Activated naive CD4-positive, alpha-beta T cell treated with Interleukin-2 at 50 U/mL for 16 hours (primary cell): Measurements from ENCODE around the gene ESRRG.

Experiments
- DNase-seq: peaks from one replicate; pipeline ENCODE4 v3.0.0-alpha.2; 2020

Gene ESRRG

DNA sequence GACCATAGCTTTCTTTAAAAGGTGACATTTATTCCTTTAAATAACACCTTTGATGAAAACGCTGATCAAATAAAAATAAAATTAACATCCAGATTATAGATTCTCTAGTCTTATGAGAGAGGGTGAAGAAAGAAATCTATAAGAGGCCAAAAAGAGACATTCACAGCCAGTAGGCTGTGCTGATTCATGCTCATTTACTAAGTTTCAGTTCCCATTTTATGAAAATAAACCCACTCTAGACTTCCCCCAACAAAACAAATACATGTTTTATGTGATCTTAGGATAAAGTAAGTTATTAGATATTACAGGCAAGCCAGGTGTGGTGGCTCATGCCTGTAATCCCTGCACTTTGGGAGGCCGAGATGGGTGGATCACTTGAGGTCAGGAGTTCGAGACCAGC lies 21.1 kb downstream of the ESRRG start:
- DNase-seq, result no peak

DNA sequence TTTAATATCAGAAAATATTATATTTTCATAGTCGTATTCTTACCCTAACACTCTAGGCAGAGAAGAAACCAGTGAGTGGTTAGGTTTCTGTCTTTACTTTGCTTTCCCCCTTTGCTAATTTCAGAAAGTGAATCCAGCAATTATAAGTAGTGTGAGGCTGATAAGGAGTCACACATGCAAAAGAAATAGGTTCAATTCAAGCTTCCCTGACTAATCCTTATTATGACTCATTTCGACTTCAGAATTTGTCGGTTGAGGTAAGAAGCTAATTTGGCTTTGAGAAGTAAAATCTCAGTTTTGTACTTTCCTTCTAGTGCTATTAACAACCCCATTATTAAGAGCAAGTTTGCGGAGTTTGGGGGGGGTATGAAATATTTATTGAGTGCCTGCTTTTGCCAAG lies 22.4 kb downstream of the ESRRG start:
- DNase-seq, result no peak

DNA sequence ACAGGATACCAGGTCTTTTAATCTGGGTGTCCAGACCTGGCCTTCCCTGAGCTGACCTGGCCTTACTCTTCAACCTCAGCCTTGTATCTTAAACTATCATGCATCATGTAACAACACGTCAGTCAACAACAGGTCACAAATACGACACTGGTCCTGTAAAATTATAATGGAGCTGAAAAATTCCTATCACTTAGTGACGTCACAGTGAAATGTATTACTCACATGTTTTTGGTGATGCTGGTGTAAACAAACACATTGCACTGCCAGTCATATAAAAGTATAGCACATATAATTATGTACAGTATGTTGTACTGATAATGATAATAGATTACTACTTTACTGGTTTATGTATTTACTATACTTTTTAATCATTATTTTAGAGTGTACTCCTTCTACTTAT lies 31.5 kb downstream of the ESRRG start:
- no peak for DNase-seq

DNA sequence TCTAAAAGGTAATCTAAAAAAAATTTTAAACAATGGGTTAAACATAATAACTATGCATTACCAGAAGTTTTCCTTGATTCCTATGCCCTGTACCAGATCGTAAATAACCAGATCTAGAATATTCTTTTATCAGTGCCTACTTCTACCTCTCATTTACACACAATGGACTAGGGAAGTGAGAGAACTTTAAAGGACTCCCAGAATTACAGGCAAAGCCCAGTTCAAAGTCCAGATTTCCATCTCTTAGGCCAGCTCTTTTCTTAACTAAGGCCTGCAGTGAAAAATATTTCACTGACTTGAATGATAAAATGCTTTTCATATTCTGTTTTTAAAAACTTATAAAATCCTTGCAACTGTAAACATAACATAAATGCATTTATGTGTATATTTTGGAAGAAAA lies 32.6 kb downstream of the ESRRG start:
- DNase-seq, result no peak

DNA sequence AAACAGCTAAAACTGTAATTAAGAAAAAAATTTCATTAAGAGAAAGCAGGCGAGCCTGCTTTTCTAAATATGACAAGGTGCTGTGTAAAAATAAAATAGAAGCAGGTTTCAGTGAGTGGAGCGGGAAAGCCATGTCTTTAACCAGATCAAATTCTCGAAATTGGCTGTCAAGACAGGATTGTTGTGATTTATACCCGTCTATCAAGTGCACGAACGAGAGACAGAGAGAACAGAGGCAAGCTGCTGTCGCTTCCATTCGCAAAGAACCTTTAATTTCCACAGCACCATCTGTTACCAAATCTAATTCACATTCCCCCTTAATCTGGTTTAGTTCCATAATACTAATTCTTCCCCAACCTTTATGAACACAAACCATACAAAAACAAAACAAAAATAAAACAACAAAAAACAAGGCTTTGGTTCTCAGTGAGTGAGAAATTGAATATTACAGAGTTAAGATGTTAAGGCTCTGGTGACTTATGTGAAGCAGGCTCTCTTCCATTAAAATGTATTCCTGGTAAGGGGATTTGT lies 35.0 kb downstream of the ESRRG start:
- no peak for DNase-seq

DNA sequence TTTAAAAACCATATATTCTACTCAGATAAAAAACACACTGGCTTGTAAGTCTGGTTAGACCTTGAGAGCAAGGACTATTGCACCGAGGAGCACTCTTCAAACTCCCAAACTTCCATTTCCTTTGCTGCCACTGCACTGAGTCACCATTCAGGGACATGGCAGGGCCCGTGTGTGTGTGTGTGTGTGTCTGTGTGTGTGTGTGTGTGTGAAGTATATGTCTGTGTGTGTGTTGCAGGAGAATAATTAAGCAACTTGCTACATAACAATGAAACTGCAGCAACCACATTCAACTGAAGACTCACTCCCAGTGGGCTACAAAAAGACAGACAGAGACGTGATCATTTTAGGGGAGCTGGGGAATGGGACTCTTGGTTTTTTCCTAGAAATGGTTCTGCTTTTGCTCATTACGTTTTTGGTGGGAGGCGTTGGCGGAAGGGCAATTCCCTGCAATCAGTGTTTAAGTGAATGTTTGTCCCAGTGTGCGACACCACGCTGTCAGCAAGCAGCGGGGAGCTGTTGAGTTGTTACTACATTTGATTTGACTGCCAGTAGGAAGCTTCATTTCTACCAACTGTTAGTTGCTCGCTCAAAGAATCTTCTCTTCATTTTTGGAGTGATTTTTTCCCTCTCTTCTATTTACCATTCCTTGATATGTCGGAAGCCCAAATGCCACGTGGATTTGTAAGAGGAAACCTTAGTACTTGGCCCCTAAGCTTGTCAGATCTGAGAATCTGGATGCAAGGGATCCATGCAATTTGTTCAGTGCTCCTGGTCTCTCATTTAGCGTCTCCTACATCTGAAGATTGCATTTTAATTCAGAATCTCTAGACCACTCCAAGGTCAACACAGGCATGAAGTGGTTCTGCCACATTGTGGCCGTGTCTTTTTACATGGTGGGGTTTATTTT lies 36.1 kb downstream of the ESRRG start:
- no peak for DNase-seq

DNA sequence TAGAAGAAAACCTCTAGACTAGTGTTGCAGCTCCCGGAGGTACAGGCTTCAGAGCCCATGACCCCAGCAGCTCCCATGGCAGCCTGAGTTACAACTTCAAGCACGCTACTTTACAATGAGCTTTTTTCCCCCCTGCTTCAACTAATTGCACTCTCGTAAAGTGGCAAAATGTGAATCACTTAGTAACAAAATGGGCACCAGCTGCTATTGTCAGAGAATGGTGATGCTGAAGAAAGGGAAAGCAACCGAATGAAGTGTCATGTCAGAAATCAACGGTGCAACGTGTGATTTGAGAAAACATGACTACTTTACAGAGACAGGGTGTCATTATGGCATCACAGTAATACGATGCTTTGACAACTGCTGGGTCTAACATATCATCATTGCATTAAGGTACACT lies 40.5 kb downstream of the ESRRG start:
- DNase-seq, result no peak

DNA sequence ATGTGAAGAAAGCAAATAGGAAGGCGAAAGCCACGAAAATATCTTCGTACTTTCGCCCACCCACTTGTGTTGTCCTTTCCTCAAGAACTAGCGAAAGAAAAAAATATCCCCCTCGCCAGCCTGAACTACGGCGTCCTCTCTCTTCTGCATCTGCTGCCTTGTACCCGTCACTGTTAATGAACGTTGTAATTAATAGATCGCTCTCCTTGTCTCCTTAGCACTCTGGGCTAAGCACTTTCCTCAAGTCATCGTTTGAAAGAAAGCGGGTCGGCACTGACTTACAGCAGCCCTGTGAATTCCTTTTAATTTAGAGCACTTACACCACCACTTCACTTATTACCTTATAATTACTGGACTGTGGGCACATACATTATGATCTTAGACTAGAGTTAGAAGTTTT lies 44.1 kb downstream of the ESRRG start:
- DNase-seq, result no peak

DNA sequence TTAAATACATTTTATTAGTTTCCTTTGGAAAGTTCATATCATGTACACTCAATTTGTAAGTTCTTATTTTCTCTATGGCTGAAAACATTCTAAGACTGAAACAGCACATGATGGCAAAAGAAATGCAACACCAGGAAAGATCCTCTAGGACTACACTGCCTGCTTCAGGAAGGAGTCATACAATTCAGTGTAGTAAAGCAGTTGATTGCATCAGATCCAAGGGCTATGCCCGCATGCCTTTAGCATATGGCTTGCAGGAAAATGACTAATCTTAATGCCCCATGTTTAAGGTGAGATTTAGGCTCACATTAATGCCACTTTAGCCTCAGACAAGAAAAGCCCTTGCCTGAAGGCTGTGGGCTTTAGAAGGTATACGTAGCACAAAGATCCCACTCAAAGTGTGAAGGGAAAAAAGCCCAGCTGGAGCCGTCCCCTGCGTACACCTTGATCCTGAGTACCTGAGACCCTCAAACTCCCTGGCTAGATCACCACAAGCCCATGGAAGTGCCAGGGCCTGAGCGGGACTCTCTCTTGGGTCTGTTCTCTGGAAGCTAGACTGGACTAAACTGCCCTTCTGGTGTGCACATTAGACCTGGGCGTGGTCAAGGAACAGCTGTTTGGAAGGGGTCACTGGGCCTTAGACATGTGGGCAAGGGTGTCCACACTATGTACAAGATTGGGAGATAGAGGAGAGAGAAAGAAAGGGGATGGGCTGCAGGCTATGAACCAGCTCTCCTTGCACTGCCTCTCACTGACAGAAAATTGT lies 52.9 kb downstream of the ESRRG start:
- DNase-seq, result no peak

DNA sequence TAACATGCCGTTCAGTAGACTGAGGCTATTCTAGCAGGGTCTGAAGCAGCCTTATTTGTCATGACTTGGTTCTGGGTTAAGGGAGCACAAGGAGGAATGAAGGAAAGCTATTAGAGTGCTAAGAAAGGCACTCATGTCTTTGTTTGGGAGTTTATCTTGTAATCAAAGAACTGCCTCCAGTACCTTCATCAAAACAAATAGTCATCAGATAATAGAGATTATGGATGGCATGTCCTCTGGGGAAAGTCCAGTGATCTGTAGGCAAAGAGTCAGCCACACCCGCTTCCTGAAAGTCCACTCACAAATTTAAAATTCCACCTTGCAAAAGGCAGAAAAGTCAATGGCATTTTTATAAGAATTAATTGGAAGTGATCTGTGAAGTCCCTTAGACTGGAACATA lies 56.8 kb downstream of the ESRRG start:
- no peak for DNase-seq

DNA sequence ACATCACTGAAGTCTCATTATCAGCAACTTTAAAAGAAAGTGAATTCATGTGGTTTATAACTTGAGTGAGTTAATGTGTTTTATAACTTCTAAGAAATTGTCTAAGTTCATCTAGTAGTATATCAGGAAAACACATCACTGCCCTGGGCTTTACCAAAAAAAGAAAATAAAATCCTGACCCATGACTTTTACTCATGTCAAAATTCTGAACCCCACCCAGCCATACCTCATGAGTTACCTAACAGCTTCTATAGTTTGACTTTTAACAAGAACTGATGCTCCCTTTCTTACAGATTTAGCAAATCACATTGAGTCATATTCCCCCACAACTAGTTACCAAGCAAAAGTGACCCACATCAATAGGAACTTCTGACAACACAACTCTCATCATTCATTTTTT lies 57.4 kb downstream of the ESRRG start:
- no peak for DNase-seq

DNA sequence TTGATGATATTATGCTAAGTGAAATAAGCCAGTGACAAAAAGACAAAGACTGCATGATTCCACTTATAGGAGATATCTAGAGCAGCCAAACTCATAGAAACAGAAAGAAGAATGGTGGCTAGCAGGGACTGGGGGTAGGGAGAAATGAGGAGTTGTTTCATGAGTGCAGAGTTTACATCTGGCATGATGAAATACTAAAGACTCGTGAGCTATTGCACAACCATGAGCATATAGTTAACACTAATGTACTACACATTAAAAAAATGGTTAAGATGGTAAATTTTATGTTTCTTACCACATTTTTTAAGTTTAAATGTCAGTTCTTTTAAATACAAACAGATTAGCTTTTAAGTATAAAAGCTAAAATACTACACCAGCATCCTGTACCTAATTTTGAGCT lies 57.8 kb downstream of the ESRRG start:
- no peak for DNase-seq

DNA sequence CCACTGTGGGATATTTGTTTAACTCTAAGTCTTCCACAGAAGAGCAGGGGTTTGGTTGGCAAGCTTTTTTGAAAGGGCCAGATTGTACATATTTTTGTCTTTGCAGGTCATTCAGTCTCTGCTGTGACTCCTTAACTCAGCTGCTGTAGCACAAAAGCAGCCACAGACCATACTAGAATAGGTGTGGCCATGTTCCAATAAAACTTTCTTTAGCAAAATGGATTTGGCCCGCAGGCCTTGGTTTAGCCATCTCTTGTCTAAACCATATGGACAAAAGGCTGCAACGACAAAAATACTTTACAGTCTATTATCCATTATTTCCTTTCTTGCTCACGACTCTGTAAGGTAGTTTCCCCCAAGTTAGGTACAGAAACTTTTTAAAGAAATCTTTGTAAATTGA lies 60.5 kb downstream of the ESRRG start:
- DNase-seq, result no peak

DNA sequence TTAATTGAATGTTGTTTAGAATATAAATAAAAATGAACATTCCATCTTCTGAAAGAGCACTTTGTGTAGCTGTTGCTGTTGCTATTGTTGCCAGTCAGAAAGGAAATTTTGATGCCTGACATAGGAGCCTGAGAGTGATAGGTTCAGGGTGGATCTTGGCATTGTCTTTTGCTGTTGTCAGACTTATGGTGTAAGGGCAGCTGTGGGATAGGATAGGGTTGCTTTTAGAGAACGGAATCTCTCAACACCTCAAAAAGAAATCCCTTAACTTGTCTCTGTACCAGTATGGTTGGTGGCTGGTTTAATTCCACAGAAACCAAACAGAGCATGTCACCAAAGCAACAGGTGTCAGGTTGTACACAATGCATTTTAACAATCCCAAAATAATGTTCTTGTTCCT lies 62.7 kb downstream of the ESRRG start:
- DNase-seq, result no peak

DNA sequence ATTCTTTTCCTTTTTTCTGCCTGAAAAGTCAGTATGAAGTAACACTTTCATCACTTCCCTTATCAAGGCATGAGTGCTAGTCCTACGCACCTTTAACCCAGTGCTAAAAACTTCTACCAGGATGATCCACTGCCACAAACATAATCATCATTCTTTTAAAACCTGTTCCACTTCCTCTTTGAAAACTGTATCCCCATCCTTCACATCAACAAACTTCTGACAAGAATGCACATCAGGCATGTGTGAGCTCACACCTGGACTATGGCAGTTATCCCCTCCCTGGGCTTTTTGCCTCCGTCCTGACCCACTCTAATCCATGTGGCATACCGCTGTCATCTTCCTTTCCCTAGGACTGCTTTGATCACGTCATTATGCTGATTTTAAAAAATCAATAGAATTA lies 70.2 kb downstream of the ESRRG start:
- no peak for DNase-seq

DNA sequence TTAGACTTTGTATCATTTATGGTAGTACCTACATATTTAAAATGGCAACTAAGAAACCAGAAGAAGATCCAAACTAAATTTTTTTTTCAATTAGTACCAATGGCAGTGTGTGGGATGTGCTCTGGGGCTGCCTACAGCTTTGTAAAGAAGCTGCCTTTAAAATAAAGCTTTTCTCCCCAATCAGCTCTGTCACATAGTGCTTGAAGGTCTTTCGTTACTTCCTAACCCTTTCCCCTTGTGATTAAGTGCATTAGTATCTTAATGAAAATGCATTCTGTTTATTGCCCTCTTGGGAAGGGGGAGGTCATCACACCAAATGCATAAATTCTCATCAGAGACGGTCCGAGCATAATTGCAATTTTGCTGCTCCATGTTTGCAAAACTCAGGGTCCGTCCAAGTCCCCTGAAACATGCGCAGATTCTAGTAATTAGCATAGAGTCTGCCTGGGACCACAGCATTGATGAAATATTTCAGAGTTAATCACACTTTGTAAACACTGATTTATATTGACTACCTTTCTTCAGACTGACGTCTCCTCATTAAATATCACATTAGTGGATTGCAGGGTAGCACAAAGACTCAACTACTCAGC lies 71.3 kb downstream of the ESRRG start:
- no peak for DNase-seq

DNA sequence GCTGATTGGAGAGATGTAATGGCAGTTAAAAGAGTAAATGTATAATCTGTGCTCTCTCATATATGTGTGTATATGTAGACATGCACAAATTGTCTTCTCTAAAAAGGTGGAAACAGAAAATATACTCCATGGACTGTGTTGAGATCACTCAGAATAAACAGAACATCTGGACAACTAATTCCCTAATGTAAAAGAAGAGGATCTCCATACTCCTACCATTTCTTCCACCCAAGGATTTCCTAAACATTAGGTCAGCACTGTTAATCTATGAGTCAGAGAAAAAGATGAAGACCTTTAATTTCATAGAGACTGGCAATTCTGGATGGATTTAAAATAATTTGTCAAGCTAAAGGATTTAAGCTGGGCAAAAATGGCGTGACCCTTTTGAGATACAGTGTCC lies 80.1 kb downstream of the ESRRG start:
- DNase-seq, result no peak

DNA sequence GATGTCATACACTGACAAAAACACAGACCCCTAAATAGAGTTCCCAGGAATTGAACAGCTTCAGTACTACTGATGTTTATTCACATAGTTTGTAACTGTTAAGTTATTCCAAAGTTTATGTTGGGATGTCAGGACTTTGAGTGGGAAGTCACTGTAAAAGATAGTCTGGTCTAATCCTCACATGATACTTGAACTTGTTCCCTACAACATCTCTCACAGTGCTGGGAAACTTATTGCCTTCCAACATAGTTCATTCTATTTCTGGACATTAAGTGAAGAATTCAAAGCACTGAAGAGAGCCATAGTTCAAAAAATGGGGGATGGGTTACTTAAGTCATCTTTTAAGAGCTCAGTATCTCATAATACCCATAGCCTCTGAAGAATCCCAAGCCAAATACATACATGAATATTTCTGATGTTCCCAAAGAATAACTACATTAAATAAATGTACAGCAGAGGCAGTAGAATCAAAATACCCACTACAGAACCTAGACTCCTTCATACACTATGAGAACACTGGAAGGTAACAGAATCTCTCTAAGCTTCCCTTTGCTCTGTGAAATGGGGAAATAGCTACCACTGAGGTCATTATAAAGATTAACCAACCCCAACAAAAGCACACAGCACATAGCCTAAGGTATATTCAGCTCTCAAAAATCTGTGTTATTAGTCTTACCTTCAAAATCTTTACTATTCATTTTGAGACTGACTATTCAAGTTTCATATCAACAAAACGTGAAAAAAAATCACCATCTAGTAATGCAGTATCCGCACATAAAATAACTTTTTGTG lies 81.4 kb downstream of the ESRRG start:
- no peak for DNase-seq

DNA sequence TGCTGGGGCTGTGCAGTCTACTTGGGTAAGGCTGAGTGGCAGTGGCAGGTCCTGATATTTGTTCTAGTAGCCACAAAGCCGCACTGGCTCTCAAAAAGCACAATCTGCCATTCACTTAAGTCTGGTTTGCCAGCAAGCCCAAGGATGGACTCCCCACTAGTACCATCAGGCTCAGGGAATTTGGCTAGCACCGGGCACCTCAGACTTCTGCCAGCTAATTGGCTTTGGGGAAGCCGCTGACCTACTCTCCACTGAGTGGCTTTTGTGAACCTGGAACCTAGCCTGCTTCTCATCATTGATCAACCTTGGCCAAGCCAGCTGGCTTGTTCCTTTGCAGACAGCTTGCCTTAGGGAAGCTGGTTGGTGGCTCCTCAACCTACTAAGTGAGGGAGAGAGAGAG lies 83.1 kb downstream of the ESRRG start:
- no peak for DNase-seq

DNA sequence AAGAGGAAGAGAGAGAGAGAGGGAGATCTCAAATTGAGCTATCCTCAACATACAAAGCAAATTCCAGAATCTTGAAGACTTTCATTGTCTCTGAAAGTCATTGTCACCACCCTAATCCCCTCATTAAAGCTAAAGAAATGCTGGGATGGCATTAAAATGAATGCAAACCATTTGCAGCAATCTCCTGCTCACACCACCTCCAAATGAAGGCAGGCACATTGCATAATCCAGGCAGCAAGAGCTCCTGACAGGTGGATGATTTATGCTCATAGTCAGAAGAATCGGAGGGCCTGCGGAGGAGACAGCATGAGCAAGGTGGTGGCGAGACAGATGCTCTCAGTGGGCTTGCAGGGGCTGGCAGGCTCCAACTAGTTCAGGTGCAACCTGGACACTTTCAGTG lies 90.2 kb downstream of the ESRRG start:
- no peak for DNase-seq

DNA sequence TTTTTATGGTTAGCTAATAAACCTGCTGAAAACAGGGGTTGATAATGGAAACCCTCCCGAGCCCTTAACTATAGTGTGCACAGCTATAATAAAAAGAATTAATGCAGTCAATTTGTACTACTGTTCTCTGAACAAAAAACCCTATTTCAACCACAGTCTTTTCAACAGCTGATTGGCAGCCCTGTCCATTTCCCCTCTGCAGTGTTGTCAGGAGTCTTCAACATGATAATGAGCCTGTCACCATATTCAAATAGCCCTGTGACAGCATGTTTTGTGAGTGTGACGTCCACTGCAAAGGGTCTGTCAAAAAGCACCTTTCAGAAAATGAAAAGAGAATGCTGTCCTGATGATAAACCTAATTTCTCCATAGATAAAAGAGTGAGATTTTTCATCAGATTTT lies 92.7 kb downstream of the ESRRG start:
- no peak for DNase-seq

DNA sequence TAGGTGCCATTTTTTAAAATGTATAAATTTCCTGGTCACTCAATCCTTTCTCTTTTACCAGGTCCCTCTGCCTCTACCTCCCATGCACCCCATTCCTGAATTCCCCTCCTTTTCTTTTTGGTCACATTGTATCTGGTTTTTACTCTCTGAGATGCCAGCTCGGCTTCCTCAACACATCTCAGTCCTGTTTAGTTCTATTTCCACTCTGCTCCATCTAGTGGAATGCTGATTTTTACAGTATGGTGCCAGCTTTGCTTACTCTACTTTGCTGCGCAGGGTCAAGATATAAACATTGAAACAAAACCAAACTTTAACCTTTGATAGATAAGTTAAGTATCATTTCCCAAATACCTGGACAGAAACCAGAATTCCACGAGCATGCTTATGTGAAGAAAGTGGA lies 96.0 kb downstream of the ESRRG start:
- no peak for DNase-seq
